GM19328 (cell line): Measurements from ENCODE around the gene SASH1.

Experiments used
- ATAC-seq: cut with Tn5 transposase; IDR thresholded peaks from one replicate; pipeline ENCODE4 v1.9.1; 2021; ENCODE audit warnings: mild to moderate bottlenecking, moderate library complexity; ENCODE audit not compliant: unreplicated experiment

Gene SASH1

DNA sequence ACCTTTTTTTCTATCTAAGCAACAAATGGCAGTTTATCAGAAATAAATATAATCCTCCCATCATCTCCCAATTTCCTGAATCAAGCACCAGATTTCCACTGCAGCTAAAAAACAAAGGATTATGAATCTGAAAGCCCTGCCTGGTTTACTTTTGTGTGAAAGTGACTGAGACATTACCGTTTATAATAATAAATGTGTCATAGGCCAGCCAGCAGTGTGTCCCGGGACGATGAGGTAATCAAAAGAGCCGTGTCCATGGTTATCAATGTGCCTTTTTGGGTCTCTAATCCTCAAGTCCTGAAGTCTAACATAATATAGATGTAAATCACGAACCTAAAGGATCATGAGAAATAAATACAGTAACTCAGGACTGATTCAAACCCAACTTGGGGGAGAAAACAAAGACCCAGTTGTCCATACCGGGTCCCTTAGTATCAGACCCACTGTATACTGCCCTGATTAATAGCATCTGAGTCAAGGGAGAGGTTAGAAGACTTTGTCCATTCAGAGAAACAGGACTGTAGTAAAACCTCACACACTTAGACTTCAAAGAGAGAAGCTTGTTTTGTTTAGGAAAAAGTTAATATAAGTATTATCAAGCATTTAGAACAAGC, 149.1 kb downstream of the SASH1 start:
- no peak for ATAC-seq

DNA sequence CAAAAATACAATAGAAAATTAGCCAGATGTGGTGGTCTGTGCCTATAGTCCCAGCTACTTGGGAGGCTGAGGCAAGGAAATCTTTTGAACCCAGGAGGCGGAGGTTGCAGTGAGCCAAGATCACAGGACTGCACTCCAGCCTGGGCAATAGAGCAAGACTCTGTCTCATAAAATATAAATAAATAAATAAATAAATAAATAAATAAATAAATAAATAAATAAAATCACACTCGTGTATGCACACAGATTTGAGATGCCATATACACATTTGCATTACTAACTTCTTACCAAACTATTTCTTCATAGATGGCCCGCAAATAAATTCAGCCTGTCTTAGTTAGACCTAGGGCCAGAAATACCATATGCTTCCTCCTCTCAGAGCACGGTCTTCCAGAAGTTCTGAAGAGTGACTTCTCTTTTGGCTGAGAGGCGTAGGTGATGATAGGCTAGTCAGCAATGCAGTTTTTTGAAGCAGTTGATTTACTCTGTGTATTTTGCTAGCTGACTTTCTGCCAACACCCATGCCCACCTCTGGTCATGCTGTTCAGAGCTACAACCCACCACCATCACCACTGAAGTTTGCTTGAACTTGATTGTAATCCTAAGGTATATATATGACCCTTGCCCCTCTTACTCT, 150.1 kb downstream of the SASH1 start:
- no peak for ATAC-seq

DNA sequence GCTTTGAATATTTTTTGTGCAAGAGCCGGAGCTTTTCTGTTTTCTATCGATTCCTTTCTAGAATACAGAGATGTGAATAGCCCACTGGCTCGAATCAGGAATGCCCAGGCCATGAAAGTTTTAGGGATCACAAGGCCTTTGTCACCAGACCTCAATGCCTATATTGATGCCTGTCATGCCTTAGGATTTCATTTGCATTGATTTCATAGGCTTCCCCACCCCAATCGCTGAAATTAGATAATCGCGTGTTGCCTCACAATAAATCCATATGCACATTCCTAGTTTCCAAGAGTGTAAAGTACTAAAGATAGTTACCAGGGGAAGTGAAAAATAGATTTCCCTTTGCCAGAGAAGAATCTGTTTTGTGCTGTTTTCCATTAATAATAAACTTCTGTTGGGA, 150.8 kb downstream of the SASH1 start:
- no peak for ATAC-seq

DNA sequence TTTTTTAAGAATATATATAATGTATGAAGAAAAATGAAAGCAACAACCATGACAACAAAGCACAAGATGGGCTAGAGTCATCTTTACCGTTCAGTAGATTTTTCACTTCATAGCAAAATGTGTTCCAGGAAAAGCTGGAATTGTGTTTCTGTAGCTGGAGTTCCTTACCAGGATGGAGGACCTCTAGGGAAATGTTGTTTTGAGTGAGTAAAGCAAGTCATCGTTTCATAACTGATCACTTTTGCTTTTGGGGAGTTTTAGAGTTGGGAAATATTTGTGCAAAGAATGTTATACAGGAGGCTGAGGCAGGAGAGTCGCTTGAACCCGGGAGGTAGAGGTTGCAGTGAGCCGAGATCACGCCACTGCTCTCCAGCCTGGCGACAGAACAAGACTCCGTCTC, 151.6 kb downstream of the SASH1 start:
- ATAC-seq: no peak

DNA sequence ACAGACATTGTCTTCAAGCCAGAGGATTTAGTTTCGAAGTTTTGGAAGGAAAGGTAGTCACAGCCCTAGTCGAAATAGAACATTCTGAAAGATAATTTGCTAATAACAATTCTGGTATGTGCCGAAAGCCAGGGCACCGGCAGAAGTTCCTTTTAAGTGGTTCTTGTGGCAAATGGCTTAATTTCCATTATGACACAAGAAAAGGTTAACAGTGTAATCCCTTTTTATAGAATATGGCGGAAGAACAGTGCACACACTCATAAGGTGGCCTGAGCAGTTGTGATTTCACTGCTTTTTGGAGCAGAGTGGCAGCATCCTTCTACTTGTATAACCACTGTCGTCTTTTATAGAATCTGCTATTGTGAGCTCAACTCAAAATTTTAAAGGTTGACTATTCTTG, 152.4 kb downstream of the SASH1 start:
- no peak for ATAC-seq

- ATAC-seq: no peak
Measured at GRCh38 chr6:148497257-148497656, 154.6 kb downstream of the SASH1 start.

GRCh38 chr6:148497717-148498116, 155.1 kb downstream of the SASH1 start:
- ATAC-seq: no peak

GRCh38 chr6:148500402-148500801, 157.8 kb downstream of the SASH1 start:
- no peak for ATAC-seq

- no peak for ATAC-seq
Measured at GRCh38 chr6:148501178-148501590, 158.5 kb downstream of the SASH1 start.

DNA sequence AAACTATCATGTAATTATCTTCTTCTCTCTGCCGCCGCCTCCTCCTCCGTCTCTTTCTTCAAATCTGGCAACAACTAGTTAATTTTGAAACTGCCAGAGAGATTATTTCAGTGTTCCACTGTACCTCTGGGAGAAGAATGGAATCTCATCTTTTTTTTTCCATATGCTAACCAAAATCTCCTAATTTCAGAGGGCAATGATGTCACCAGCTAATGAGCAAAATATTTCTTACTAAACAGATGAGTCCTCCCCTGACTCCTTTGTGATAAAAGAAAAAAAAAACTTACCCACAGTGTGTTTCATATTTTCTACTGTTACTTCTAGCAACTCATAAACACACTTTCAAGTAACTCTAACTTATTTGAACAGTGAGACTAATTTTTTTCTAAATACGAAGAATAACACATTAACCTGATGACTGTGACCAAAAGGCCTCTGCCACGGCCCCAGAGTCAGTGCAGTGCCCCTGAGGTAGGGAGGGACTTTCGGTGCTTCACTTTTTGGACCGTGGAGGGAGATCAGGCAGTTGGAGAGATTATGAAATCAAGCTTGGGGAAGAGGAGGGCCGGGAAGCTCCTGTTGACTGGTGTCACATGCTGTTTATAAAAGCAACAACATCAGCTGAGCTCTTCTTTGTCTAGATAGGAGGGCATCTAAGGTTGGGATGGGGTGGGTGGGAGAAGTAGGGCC, 159.6 kb downstream of the SASH1 start:
- ATAC-seq: no peak

DNA sequence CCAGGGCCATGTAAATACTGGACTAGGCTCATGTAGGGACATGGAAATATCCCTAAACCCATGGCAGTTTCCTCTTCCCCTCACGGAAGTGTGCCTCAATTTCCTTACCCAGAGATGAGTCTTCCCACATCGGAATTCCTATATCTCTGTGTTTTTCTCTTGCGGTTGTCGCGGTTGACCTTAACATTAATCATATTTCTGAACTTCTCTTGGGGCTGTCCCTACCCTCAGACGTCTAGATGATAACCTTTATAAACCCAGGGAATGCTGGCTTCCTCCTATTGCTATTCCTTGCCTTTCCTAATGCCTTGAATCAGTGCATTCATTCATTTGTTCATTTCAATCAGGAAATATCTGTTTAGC, 160.1 kb downstream of the SASH1 start:
- ATAC-seq: no peak

GRCh38 chr6:148503703-148504102, 161.1 kb downstream of the SASH1 start:
- no peak for ATAC-seq

DNA sequence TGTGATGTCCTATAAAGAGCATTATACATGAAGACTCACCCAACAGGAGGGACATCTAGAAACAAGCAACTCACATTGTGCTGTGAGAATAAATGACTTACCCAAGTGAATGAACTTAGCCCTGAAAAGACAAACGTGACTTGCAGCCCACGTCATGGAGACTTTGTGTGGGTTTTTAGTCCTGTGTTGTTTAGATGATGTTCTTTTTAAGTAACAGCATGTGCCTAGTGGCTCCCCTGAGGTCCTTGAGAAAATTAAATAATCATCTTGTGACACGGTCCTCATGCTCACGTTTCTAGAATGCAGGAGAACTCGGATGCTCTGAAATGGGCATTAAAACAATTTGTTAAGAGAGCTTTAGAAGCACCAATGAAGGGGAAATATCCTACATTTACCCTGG, 165.1 kb downstream of the SASH1 start:
- no peak for ATAC-seq

GRCh38 chr6:148508401-148509041, 165.9 kb downstream of the SASH1 start:
- ATAC-seq: no peak

DNA sequence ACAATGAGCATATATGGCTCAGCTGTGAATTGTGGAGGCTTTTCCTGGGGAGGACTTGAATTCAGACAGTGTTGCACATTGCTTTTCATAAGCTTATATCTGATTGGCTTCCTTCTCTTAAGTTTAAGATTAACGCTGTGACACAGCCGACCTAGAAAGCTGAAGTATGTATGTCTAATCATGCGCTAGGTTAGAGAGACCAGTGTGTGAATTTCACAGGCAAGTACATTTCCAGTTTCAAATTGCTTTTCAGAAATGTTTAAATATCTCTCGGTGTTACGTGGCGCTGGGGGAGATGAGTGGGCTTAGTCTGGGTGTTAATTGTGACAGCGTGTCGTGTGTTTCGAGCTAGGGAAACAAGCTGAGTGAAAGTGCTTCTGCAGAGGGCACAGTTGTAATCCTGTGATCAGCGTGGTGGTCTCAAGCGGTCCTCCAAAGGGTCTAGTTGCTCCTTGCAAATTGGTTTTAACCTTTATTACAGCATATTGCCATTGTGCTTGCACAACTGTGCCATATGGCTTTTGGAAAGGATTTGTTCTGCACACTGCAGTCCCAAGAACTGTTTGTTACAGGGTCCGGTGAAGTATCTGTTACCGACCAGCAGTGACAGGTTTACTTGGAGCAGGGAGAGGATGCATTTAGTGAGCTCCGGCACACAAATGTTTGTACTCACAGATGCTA, 166.6 kb downstream of the SASH1 start:
- ATAC-seq: no peak

- no peak for ATAC-seq
Measured at GRCh38 chr6:148509800-148510581, 167.4 kb downstream of the SASH1 start.

- no peak for ATAC-seq
Measured at GRCh38 chr6:148513145-148514071, 170.8 kb downstream of the SASH1 start.

GRCh38 chr6:148514091-148514845, 171.6 kb downstream of the SASH1 start:
- no peak for ATAC-seq

- no peak for ATAC-seq
Measured at GRCh38 chr6:148516217-148516616, 173.6 kb downstream of the SASH1 start.
